HepG2 (cell line): ENCODE data around the gene PSKH1. TPM values are rescaled to one million over a fixed set of nuclear protein-coding genes. Genes with fewer than 3 reads are reported as not detected.
A peak's percentile ranks its signal among the peaks of the same experiment; 100 is the strongest.

Source experiments
- CC2D1A ChIP-seq: sonication (generic); formaldehyde crosslinking; IDR thresholded peaks from 2 replicates; pipeline ENCODE4 v1.8.1; 2023; ENCODE audit warnings: mild to moderate bottlenecking, missing genetic modification reagents
- ETV5 ChIP-seq: IDR thresholded peaks from 2 replicates; pipeline ENCODE4 v1.6.1; 2018; ENCODE audit warnings: missing biosample characterization, missing genetic modification reagents, inconsistent platforms, borderline replicate concordance
- FOSL1 ChIP-seq: sonication (generic); formaldehyde crosslinking; IDR thresholded peaks from 2 replicates; pipeline ENCODE4 v1.9.0; 2021; ENCODE audit warnings: missing genetic modification reagents, borderline replicate concordance
- KLF16 ChIP-seq, 2 experiments: sonication (generic) in 1 of 2; formaldehyde crosslinking in 1 of 2; IDR thresholded peaks; 2 replicates each; pipeline versions ENCODE4 v1.6.1 to v1.8.0; 2016 to 2023; ENCODE audit warnings: missing genetic modification reagents in 2 of 2, missing compliant biosample characterization in 1 of 2
- MTF2 ChIP-seq: sonication (generic); formaldehyde crosslinking; IDR thresholded peaks from 2 replicates; pipeline ENCODE4 v1.5.0; 2020; ENCODE audit warnings: missing genetic modification reagents, borderline replicate concordance
- NCOA2 ChIP-seq: sonication (generic); formaldehyde crosslinking; IDR thresholded peaks from 2 replicates; pipeline ENCODE4 v1.8.0; 2022; ENCODE audit warnings: inconsistent platforms
- NR2F1 ChIP-seq, 2 experiments: fragments of 450-650 bp in 1 of 2; formaldehyde crosslinking in 1 of 2; IDR thresholded peaks; 2 replicates each; pipeline versions ENCODE4 v1.5.0 to v1.6.1; 2016 to 2020; ENCODE audit warnings: mild to moderate bottlenecking in 1 of 2, missing compliant biosample characterization in 1 of 2, missing genetic modification reagents in 1 of 2, moderate library complexity in 1 of 2
- POLR2AphosphoS2 ChIP-seq: IDR thresholded peaks from 2 replicates; pipeline ENCODE4 v1.6.1; 2011; ENCODE audit warnings: low read depth, low read length, improper control_type of control experiment
- SALL1 ChIP-seq: sonication (generic); formaldehyde crosslinking; IDR thresholded peaks from 2 replicates; pipeline ENCODE4 v1.8.0; 2022; ENCODE audit warnings: mild to moderate bottlenecking, missing genetic modification reagents
- SNAI1 ChIP-seq: sonication (generic); formaldehyde crosslinking; IDR thresholded peaks from 2 replicates; pipeline ENCODE4 v1.5.0; 2020; ENCODE audit warnings: mild to moderate bottlenecking, missing genetic modification reagents, borderline replicate concordance
- TEAD2 ChIP-seq: sonication (generic); formaldehyde crosslinking; IDR thresholded peaks from 2 replicates; pipeline ENCODE4 v1.9.0; 2021; ENCODE audit warnings: missing genetic modification reagents
- TRIM24 ChIP-seq: sonication (generic); formaldehyde crosslinking; IDR thresholded peaks from 2 replicates; pipeline ENCODE4 v1.8.0; 2022; ENCODE audit warnings: mild to moderate bottlenecking, missing genetic modification reagents
- ZBTB20 ChIP-seq: sonication (generic); formaldehyde crosslinking; IDR thresholded peaks from 2 replicates; pipeline ENCODE4 v1.8.1; 2023; ENCODE audit warnings: missing genetic modification reagents, low read depth, mild to moderate bottlenecking, borderline replicate concordance
- ZFP37 ChIP-seq: sonication (generic); formaldehyde crosslinking; IDR thresholded peaks from 2 replicates; pipeline ENCODE4 v1.4.0; 2020; ENCODE audit warnings: missing genetic modification reagents, borderline replicate concordance
- ZNF10 ChIP-seq: sonication (generic); formaldehyde crosslinking; IDR thresholded peaks from 2 replicates; pipeline ENCODE4 v1.4.0; 2020; ENCODE audit warnings: mild to moderate bottlenecking, low read depth, missing genetic modification reagents, borderline replicate concordance
- ZNF160 ChIP-seq: sonication (generic); formaldehyde crosslinking; IDR thresholded peaks from 2 replicates; pipeline ENCODE4 v1.8.0; 2022; ENCODE audit warnings: mild to moderate bottlenecking, inconsistent platforms, missing genetic modification reagents
- ZNF225 ChIP-seq: sonication (generic); formaldehyde crosslinking; IDR thresholded peaks from 2 replicates; pipeline ENCODE4 v1.4.0; 2020; ENCODE audit warnings: mild to moderate bottlenecking, missing genetic modification reagents
- ZNF33A ChIP-seq: sonication (generic); formaldehyde crosslinking; IDR thresholded peaks from 2 replicates; pipeline ENCODE4 v1.5.1; 2020; ENCODE audit warnings: missing genetic modification reagents, mild to moderate bottlenecking, moderate library complexity, borderline replicate concordance
- ZNF44 ChIP-seq: sonication (generic); formaldehyde crosslinking; IDR thresholded peaks from 2 replicates; pipeline ENCODE4 v1.5.1; 2020; ENCODE audit warnings: mild to moderate bottlenecking, missing genetic modification reagents
- ZNF552 ChIP-seq: sonication (generic); formaldehyde crosslinking; IDR thresholded peaks from 2 replicates; pipeline ENCODE4 v1.9.0; 2022; ENCODE audit warnings: missing genetic modification reagents, mild to moderate bottlenecking, borderline replicate concordance
- ZNF670 ChIP-seq: sonication (generic); formaldehyde crosslinking; IDR thresholded peaks from 2 replicates; pipeline ENCODE4 v1.8.0; 2022; ENCODE audit warnings: mild to moderate bottlenecking, missing genetic modification reagents, borderline replicate concordance
- ZNF749 ChIP-seq: sonication (generic); formaldehyde crosslinking; IDR thresholded peaks from 2 replicates; pipeline ENCODE4 v1.8.0; 2022; ENCODE audit warnings: mild to moderate bottlenecking, missing genetic modification reagents, moderate library complexity, borderline replicate concordance
- ZNF780A ChIP-seq: sonication (generic); formaldehyde crosslinking; IDR thresholded peaks from 2 replicates; pipeline ENCODE4 v1.8.0; 2022; ENCODE audit warnings: mild to moderate bottlenecking, missing genetic modification reagents, moderate library complexity
- polyA plus RNA-seq, 8 experiments: library from polyadenylated mRNA; depleted of rRNA in 3 of 8; stranded (reverse) in 7 of 8; unstranded in 1 of 8; fragments of >200 nt; fragmentation: Illumina TruSeq in 4 of 8; extraction: Trizol in 4 of 8; gene quantifications; 2 replicates each; pipeline versions ENCODE4 v1.2.1 to v1.2.3, GENCODE V29; 2011 to 2016; ENCODE audit warnings: low read depth in 4 of 8, missing spikeins in 1 of 8, mixed read lengths in 1 of 8; ENCODE audit not compliant: insufficient read depth in 1 of 8
- total RNA-seq, 5 experiments: library from RNA; depleted of rRNA; stranded (reverse); fragments of >200 nt; fragmentation: Illumina TruSeq; extraction: Trizol; gene quantifications; 2 replicates each; pipeline ENCODE4 v1.2.3, GENCODE V29; 2016; ENCODE audit warnings: low read depth in 1 of 5
- TF ChIP-seq, protein P1 (sequence below): IDR thresholded peaks from 2 replicates; pipeline ENCODE4 v1.6.1; 2016; ENCODE audit warnings: mild to moderate bottlenecking
- TF ChIP-seq, protein P2 (sequence below): sonication (generic); formaldehyde crosslinking; IDR thresholded peaks from 2 replicates; pipeline ENCODE4 v1.4.0; 2020; ENCODE audit warnings: missing genetic modification reagents, mild to moderate bottlenecking, borderline replicate concordance
- TF ChIP-seq, protein P3 (sequence below): sonication (generic); formaldehyde crosslinking; IDR thresholded peaks from 2 replicates; pipeline ENCODE4 v1.4.0; 2020; ENCODE audit warnings: missing genetic modification reagents
- TF ChIP-seq, protein P4 (sequence below): sonication (generic); IDR thresholded peaks from 2 replicates; pipeline ENCODE4 v1.6.1; 2016; ENCODE audit warnings: low read depth, borderline replicate concordance
- TF ChIP-seq, protein P5 (sequence below): IDR thresholded peaks from 2 replicates; pipeline ENCODE4 v1.6.1; 2012; ENCODE audit warnings: inconsistent platforms

PSKH1 gene
- total and polyA plus RNA-seq, 2 of the 13 experiments (the other 11 are each of a cell fraction or from before 2014, with no cell fraction given): 8.4 to 19.1 TPM

DNA sequence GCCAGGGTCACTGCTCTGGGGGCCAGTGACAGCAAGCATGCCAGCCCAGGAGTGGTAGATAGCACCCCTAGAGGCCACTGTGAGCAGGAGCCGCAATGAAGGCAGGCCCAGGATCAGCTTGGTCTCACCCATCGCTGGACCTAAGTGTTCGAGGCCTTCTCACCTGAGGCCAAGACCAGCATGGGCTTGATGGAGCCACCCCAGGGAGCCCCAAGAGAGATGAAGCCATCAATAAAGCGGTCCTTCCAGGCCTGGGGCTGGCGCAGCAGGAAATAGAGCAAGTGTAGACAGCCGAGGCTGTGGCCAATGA is 49.1 kb downstream of the PSKH1 start (continued):
- TF ChIP-seq, protein P1, sequence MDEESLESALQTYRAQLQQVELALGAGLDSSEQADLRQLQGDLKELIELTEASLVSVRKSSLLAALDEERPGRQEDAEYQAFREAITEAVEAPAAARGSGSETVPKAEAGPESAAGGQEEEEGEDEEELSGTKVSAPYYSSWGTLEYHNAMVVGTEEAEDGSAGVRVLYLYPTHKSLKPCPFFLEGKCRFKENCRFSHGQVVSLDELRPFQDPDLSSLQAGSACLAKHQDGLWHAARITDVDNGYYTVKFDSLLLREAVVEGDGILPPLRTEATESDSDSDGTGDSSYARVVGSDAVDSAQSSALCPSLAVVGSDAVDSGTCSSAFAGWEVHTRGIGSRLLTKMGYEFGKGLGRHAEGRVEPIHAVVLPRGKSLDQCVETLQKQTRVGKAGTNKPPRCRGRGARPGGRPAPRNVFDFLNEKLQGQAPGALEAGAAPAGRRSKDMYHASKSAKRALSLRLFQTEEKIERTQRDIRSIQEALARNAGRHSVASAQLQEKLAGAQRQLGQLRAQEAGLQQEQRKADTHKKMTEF (CRISPR knock-in tag): no peak
- TF ChIP-seq NR2F1 (CRISPR knock-in tag; IDR thresholded peaks at IDR 0.05) (no peak), ZNF10 (CRISPR knock-in tag) (no peak), POLR2AphosphoS2 (no peak), TRIM24 (no peak), MTF2 (CRISPR knock-in tag) (no peak), ZNF749 (no peak), ETV5 (no peak), NCOA2 (CRISPR knock-in tag) (no peak), CC2D1A (CRISPR knock-in tag) (no peak), ZFP37 (CRISPR knock-in tag) (no peak), TEAD2 (CRISPR knock-in tag) (no peak), ZNF33A (CRISPR knock-in tag) (no peak), ZNF225 (CRISPR knock-in tag) (no peak), SALL1 (CRISPR knock-in tag) (peak; percentile 52), ZNF670 (CRISPR knock-in tag) (no peak), ZNF44 (no peak), ZNF552 (no peak), KLF16 (CRISPR knock-in tag; IDR thresholded peaks at IDR 0.05) (no peak), FOSL1 (CRISPR knock-in tag) (no peak), SNAI1 (no peak), ZNF160 (no peak), ZBTB20 (no peak), ZNF780A (CRISPR knock-in tag) (no peak)
- TF ChIP-seq, protein P2, sequence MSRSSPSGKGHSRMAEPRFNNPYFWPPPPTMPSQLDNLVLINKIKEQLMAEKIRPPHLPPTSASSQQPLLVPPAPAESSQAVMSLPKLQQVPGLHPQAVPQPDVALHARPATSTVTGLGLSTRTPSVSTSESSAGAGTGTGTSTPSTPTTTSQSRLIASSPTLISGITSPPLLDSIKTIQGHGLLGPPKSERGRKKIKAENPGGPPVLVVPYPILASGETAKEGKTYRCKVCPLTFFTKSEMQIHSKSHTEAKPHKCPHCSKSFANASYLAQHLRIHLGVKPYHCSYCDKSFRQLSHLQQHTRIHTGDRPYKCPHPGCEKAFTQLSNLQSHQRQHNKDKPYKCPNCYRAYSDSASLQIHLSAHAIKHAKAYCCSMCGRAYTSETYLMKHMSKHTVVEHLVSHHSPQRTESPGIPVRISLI (CRISPR knock-in tag): no peak
- TF ChIP-seq, protein P3, sequence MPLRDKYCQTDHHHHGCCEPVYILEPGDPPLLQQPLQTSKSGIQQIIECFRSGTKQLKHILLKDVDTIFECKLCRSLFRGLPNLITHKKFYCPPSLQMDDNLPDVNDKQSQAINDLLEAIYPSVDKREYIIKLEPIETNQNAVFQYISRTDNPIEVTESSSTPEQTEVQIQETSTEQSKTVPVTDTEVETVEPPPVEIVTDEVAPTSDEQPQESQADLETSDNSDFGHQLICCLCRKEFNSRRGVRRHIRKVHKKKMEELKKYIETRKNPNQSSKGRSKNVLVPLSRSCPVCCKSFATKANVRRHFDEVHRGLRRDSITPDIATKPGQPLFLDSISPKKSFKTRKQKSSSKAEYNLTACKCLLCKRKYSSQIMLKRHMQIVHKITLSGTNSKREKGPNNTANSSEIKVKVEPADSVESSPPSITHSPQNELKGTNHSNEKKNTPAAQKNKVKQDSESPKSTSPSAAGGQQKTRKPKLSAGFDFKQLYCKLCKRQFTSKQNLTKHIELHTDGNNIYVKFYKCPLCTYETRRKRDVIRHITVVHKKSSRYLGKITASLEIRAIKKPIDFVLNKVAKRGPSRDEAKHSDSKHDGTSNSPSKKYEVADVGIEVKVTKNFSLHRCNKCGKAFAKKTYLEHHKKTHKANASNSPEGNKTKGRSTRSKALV (CRISPR knock-in tag): no peak
- TF ChIP-seq, protein P4, sequence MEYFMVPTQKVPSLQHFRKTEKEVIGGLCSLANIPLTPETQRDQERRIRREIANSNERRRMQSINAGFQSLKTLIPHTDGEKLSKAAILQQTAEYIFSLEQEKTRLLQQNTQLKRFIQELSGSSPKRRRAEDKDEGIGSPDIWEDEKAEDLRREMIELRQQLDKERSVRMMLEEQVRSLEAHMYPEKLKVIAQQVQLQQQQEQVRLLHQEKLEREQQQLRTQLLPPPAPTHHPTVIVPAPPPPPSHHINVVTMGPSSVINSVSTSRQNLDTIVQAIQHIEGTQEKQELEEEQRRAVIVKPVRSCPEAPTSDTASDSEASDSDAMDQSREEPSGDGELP: no peak
- TF ChIP-seq, protein P5, sequence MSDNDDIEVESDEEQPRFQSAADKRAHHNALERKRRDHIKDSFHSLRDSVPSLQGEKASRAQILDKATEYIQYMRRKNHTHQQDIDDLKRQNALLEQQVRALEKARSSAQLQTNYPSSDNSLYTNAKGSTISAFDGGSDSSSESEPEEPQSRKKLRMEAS: no peak
